ENCODE measurements around the gene RBX1.

RBX1 gene

DNA sequence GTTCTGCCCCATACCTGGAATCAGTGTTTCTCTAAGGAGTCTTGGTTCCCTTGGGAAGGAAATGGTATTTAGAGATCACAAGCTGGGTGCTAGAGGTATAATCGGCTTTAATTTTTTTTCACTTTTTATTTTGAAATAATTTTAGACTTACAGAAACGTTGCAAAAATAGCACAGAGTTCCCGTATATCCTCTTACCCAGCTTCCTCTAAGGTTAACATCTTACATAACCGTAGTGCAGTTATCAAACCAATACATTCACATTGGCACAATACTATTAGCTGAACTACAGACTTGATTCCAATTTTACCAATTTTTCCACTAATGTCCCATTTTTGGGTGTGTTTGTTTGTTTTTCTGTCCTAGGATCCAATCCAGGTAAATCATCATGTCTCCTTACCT lies 63.8 kb downstream of the RBX1 start:
- in situ Hi-C loops (cut with HindIII; ENCODE audit: low pct_ligation_motif_present, low sequenced_read_pairs) = no loop called here
- Histone ChIP-seq H3K27me3 (replicated peaks) (no peaks in the 10 kb centered on the region), H3K27ac (no peak overlapping the region), H3K4me3 (ENCODE audit: low read depth, low read length) (no peak overlapping the region), H3K36me3 (replicated peaks) (no peaks in the 10 kb centered on the region)
- TF ChIP-seq, protein P1, sequence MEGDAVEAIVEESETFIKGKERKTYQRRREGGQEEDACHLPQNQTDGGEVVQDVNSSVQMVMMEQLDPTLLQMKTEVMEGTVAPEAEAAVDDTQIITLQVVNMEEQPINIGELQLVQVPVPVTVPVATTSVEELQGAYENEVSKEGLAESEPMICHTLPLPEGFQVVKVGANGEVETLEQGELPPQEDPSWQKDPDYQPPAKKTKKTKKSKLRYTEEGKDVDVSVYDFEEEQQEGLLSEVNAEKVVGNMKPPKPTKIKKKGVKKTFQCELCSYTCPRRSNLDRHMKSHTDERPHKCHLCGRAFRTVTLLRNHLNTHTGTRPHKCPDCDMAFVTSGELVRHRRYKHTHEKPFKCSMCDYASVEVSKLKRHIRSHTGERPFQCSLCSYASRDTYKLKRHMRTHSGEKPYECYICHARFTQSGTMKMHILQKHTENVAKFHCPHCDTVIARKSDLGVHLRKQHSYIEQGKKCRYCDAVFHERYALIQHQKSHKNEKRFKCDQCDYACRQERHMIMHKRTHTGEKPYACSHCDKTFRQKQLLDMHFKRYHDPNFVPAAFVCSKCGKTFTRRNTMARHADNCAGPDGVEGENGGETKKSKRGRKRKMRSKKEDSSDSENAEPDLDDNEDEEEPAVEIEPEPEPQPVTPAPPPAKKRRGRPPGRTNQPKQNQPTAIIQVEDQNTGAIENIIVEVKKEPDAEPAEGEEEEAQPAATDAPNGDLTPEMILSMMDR (IDR thresholded peaks at IDR 0.05; ENCODE audit: low read depth, low read length, missing control alignments) = no peak
- no peak for DNase-seq

DNA sequence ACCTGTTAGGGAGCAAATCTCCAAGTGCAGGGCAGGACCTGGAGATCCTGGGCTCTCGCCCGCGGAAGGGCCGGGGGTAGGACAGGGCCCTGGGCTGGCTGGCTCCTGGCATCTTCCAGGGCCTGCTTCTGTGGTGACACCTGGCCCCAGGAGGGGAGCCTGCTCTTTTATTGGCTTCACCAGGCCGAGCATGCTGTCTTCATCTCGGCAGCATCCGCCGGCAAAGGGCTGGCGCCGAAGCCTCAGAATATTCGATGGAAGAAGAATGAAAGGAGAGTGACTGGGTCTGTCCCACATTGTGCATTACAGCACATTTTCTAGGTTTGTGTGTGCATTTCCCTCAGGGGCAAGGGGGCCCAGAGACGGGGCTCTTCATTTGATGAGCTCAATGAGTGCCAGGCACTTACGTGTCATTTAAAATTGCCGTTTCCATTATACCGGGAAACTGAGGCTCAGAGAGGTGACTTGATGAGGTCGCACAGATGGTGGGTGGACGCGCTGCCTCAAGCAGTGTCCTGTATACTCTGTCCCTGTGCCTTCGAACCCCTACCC lies 70.0 kb downstream of the RBX1 start:
- Histone ChIP-seq H3K27me3 (replicated peaks) (no peaks in the 10 kb centered on the region), H3K36me3 (replicated peaks) (no peaks in the 10 kb centered on the region), H3K27ac (no peak overlapping the region), H3K4me3 (ENCODE audit: low read depth, low read length) (peak overlapping the region; percentile 64)
- TF ChIP-seq, protein P1 (IDR thresholded peaks at IDR 0.05; ENCODE audit: low read depth, low read length, missing control alignments) = no peak
- DNase-seq = no peak
- in situ Hi-C loops (cut with HindIII; ENCODE audit: low pct_ligation_motif_present, low sequenced_read_pairs) = no loop called here

DNA sequence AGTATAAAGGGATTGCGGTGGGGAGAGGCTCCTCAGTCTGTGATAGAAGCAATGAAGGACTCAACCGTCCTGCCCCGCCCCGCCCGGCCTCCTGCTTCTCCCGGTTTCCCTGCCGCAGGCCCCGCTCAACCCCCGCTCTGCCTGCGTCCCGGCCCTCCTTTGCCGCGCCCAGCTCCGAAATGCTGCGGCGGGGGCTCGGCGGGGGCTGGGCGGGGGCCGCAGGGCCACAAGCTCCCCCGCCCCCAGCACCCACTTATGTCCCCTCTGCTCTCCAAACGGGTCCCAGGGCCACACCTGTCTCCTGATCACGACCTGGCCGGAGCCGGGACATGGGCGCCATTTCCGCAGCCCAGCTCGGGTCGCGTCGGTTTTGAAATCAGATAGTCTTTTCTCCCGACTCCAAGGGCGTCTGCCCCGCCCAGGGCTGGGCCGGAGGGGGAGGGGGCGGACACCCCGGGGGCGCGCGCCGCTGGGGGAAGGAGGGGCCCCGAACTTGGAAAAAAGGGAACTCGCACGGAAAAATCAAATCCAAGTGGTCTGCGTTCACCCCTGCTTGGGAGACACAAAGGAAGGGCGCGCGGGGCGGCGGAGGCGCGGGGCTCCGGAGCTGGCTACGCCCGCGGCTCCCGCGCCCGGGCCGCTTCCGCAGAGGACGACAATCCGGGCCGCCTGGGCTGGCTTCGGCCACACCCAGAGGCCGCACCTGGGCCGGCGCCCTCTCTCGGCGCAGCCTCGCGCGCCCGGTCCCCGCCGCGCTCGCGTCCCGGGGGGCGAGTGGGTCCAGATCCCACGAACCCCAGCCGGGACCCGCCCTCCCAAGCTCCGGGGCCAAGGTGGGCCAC lies 70.7 kb downstream of the RBX1 start:
- peak overlapping the region; percentile 64 for H3K4me3 ChIP-seq (ENCODE audit: low read depth, low read length)
- TF ChIP-seq, protein P1 (IDR thresholded peaks at IDR 0.05; ENCODE audit: low read depth, low read length, missing control alignments) = no peak

DNA sequence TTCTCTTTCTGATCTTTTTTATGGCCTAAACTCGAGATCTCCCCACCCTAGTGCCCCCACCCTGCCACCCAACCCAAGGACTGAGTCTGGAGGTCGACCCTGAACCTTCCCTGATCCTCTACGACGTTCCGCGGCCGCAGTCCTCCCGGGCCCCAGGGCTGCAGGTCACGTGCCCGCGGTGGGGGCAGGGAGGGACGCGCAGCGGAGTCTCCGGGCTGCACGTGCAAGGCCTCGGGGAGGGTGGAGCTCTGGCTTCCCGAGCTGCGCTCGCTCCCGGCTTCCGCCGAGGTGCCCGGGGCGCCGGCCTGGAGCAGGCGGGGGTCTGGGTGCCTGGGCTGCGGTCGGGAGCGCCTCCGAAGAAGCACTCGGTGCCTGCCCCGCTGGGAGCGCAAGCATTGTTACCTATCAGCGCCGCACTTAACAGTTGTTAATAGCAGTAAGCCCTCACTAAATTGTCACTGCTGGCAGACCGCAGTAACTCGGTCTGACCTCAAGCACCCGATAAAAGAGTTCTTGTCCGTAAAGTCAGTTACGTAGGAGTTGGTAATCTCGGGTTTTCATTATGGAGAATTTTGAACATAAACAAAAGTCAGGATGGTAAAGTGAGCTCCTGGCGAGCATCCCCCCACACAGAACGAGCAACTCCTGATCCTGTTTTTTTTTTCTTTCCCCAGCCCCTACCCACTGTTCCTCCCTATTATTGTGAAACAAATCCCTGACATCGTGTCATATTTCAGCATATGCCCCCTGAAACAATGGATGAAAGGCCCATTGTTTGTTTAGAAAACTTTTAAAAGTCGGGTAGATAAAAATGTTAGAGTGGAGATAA lies 71.5 kb downstream of the RBX1 start:
- Histone ChIP-seq H3K36me3 (replicated peaks) (no peaks in the 10 kb centered on the region), H3K27me3 (replicated peaks) (no peaks in the 10 kb centered on the region), H3K27ac (peak overlapping the region; percentile 20), H3K4me3 (ENCODE audit: low read depth, low read length) (peak overlapping the region; percentile 64)
- peak; percentile 36 for DNase-seq
- TF ChIP-seq, protein P1 (IDR thresholded peaks at IDR 0.05; ENCODE audit: low read depth, low read length, missing control alignments) = no peak
- in situ Hi-C loops (cut with HindIII; ENCODE audit: low pct_ligation_motif_present, low sequenced_read_pairs) = no loop called here

More for the DNA sequence above, 70.7 kb downstream of the RBX1 start:
- Histone ChIP-seq H3K27ac (peak overlapping the region; percentile 20), H3K36me3 (replicated peaks) (no peaks in the 10 kb centered on the region), H3K27me3 (replicated peaks) (no peaks in the 10 kb centered on the region)
- in situ Hi-C loops (cut with HindIII; ENCODE audit: low pct_ligation_motif_present, low sequenced_read_pairs) = no loop called here
- no peak for DNase-seq
